Measurements from ENCODE around the gene ACVR1. TPM values are rescaled to one million over a fixed set of nuclear protein-coding genes. Genes with fewer than 3 reads are reported as not detected.

Gene ACVR1
- total and polyA plus RNA-seq, 2 experiments from 2014 or later, result 8.9 to 21.5 TPM

GRCh38 chr2:157747695-157748370, 128.3 kb downstream of the ACVR1 start:
- no peak overlapping the region for H3K4me2 ChIP-seq
- no peaks in the 10 kb centered on the region for H3K27me3 ChIP-seq (ENCODE audit: insufficient read depth)
- H3K36me3 Mint-ChIP-seq (ENCODE audit: low read depth), result peaks cover 25% of the 10 kb centered on the region
- ATAC-seq (peak; percentile 48), DNase-seq (ENCODE audit: low spot score) (no peak)
- no peak for TF ChIP-seq STAT1 (IDR thresholded peaks at IDR 0.05; ENCODE audit: unreplicated experiment)
- TF ChIP-seq ZNF331 (CRISPR knock-in tag; IDR thresholded peaks at IDR 0.05; ENCODE audit: low read depth), result no peak
- TF ChIP-seq, protein P1, sequence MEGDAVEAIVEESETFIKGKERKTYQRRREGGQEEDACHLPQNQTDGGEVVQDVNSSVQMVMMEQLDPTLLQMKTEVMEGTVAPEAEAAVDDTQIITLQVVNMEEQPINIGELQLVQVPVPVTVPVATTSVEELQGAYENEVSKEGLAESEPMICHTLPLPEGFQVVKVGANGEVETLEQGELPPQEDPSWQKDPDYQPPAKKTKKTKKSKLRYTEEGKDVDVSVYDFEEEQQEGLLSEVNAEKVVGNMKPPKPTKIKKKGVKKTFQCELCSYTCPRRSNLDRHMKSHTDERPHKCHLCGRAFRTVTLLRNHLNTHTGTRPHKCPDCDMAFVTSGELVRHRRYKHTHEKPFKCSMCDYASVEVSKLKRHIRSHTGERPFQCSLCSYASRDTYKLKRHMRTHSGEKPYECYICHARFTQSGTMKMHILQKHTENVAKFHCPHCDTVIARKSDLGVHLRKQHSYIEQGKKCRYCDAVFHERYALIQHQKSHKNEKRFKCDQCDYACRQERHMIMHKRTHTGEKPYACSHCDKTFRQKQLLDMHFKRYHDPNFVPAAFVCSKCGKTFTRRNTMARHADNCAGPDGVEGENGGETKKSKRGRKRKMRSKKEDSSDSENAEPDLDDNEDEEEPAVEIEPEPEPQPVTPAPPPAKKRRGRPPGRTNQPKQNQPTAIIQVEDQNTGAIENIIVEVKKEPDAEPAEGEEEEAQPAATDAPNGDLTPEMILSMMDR (conservative IDR thresholded peaks at IDR 0.05; ENCODE audit: low read depth in 2 of 2), result no peak
- TF ChIP-seq ZNF462 (CRISPR knock-in tag; IDR thresholded peaks at IDR 0.05), result no peak
- TF ChIP-seq, protein P2, sequence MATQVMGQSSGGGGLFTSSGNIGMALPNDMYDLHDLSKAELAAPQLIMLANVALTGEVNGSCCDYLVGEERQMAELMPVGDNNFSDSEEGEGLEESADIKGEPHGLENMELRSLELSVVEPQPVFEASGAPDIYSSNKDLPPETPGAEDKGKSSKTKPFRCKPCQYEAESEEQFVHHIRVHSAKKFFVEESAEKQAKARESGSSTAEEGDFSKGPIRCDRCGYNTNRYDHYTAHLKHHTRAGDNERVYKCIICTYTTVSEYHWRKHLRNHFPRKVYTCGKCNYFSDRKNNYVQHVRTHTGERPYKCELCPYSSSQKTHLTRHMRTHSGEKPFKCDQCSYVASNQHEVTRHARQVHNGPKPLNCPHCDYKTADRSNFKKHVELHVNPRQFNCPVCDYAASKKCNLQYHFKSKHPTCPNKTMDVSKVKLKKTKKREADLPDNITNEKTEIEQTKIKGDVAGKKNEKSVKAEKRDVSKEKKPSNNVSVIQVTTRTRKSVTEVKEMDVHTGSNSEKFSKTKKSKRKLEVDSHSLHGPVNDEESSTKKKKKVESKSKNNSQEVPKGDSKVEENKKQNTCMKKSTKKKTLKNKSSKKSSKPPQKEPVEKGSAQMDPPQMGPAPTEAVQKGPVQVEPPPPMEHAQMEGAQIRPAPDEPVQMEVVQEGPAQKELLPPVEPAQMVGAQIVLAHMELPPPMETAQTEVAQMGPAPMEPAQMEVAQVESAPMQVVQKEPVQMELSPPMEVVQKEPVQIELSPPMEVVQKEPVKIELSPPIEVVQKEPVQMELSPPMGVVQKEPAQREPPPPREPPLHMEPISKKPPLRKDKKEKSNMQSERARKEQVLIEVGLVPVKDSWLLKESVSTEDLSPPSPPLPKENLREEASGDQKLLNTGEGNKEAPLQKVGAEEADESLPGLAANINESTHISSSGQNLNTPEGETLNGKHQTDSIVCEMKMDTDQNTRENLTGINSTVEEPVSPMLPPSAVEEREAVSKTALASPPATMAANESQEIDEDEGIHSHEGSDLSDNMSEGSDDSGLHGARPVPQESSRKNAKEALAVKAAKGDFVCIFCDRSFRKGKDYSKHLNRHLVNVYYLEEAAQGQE (IDR thresholded peaks at IDR 0.05; ENCODE audit: unreplicated experiment), result no peak
- no peak for TF ChIP-seq ZNF114 (CRISPR knock-in tag; IDR thresholded peaks at IDR 0.05)
- no peak for TF ChIP-seq NANOG (IDR thresholded peaks at IDR 0.05; ENCODE audit: borderline replicate concordance)
- no peak for TF ChIP-seq JUNB (IDR thresholded peaks at IDR 0.05; ENCODE audit: unreplicated experiment)
- TF ChIP-seq POLR2AphosphoS5 (IDR thresholded peaks at IDR 0.05; ENCODE audit: low read depth), result no peak
- TF ChIP-seq EZH2 (IDR thresholded peaks at IDR 0.05; ENCODE audit: low read depth, unreplicated experiment), result no peak
- TF ChIP-seq EZH2phosphoT487 (IDR thresholded peaks at IDR 0.05; ENCODE audit: unreplicated experiment), result no peak
- no peak for TF ChIP-seq CREB1 (CRISPR knock-in tag; IDR thresholded peaks at IDR 0.05; ENCODE audit: low read depth)
- TF ChIP-seq, protein P3, sequence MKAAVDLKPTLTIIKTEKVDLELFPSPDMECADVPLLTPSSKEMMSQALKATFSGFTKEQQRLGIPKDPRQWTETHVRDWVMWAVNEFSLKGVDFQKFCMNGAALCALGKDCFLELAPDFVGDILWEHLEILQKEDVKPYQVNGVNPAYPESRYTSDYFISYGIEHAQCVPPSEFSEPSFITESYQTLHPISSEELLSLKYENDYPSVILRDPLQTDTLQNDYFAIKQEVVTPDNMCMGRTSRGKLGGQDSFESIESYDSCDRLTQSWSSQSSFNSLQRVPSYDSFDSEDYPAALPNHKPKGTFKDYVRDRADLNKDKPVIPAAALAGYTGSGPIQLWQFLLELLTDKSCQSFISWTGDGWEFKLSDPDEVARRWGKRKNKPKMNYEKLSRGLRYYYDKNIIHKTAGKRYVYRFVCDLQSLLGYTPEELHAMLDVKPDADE (IDR thresholded peaks at IDR 0.05), result no peak
- no peak overlapping the region for H3K27ac Mint-ChIP-seq
- H3K4me3 ChIP-seq, result no peak overlapping the region
- no peaks in the 10 kb centered on the region; the same call in 2 of the 3 replicates for H3K9me3 Mint-ChIP-seq
- H3K36me3 ChIP-seq (ENCODE audit: insufficient read depth), result no peaks in the 10 kb centered on the region; the same call in 1 of the 2 replicates
- peaks cover 6% of the 10 kb centered on the region for H3K27me3 Mint-ChIP-seq (ENCODE audit: insufficient read depth, low read depth, poor library complexity)
- H3K4me1 Mint-ChIP-seq, result peaks cover 15% of the 10 kb centered on the region; the same call in 2 of the 3 replicates
- peak overlapping the region; percentile 27; the same call in 1 of the 2 replicates for H3K27ac ChIP-seq (ENCODE audit: low read depth)
- no peak overlapping the region for H2AFZ ChIP-seq
- H3K4me1 ChIP-seq (ENCODE audit: insufficient read depth), result 0 out of 2 replicates have a peak, but pooled peaks cover 5% of the 10 kb centered on the region
- no peaks in the 10 kb centered on the region for H3F3A ChIP-seq (replicated peaks; ENCODE audit: low read depth)
- H3K9me2 ChIP-seq (ENCODE audit: insufficient read depth), result no peaks in the 10 kb centered on the region
- no peaks in the 10 kb centered on the region for H4K20me1 ChIP-seq (replicated peaks; ENCODE audit: insufficient read depth)
- no peak overlapping the region for H3K4me3 Mint-ChIP-seq
- H3K79me2 ChIP-seq (replicated peaks; ENCODE audit: insufficient read depth), result no peaks in the 10 kb centered on the region; the same call in 1 of the 2 replicates

Measured in GM23338 (cell line).